GM21367 (cell line): ENCODE measurements around the gene TRIM26.
"Not testable (repeated sequence)": the region's sequence is repeated elsewhere in the genome, so short reads cannot be mapped to it uniquely, and the experiment has no call there.

Experiments used
- ATAC-seq: cut with Tn5 transposase; IDR thresholded peaks from one replicate; pipeline ENCODE4 v1.9.1; 2021; ENCODE audit not compliant: unreplicated experiment

Gene TRIM26, protein sequence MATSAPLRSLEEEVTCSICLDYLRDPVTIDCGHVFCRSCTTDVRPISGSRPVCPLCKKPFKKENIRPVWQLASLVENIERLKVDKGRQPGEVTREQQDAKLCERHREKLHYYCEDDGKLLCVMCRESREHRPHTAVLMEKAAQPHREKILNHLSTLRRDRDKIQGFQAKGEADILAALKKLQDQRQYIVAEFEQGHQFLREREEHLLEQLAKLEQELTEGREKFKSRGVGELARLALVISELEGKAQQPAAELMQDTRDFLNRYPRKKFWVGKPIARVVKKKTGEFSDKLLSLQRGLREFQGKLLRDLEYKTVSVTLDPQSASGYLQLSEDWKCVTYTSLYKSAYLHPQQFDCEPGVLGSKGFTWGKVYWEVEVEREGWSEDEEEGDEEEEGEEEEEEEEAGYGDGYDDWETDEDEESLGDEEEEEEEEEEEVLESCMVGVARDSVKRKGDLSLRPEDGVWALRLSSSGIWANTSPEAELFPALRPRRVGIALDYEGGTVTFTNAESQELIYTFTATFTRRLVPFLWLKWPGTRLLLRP

GRCh38 chr6:30212865-30213666 lies at the start of gene TRIM26:
TSS of gene TRIM26 (minus strand) at chr6:30213406. CDS start at chr6:30199103, 14,303 bp downstream.
- peak; percentile 68 for ATAC-seq

- ATAC-seq = no peak
Observed at GRCh38 chr6:30260036-30260504, 46.9 kb upstream of the TRIM26 start.

GRCh38 chr6:30259140-30260035 lies 46.2 kb upstream of the TRIM26 start:
- peak; percentile 67 for ATAC-seq

- no peak for ATAC-seq
Observed at GRCh38 chr6:30258204-30258603, 45.0 kb upstream of the TRIM26 start.

- ATAC-seq = not testable (repeated sequence)
Observed at GRCh38 chr6:30252417-30252816, 39.2 kb upstream of the TRIM26 start.

GRCh38 chr6:30244560-30244959 lies 31.4 kb upstream of the TRIM26 start:
- ATAC-seq = no peak

DNA sequence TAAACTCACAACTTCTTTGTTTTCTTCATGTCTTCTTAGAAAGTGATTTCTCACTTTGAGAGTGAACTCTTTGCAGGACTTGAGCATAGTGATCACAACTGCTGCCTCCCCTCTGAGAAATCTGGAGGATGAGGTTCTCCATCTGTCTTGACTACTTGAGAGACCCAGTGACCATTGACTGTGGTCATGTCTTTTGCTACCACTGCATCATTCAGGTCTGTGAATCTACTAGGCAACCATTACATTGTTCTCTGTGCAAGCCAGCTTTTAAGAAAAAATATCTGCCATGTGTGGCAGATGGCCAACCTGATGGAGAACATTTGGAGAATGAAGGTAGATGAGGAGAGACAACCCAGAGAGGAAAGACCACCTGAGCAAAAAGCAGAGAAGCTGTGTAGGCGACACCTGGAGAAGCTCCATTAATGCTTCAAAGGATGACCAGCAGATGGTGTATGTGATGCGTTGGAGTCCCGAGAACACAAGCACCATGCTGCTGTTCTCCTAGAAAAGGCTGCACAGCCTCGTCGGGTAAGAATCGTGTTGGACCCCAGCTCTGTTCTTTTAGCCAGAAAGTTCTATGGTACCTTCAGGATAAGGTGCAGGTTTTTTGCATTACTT lies 25.1 kb upstream of the TRIM26 start:
- no peak for ATAC-seq

DNA sequence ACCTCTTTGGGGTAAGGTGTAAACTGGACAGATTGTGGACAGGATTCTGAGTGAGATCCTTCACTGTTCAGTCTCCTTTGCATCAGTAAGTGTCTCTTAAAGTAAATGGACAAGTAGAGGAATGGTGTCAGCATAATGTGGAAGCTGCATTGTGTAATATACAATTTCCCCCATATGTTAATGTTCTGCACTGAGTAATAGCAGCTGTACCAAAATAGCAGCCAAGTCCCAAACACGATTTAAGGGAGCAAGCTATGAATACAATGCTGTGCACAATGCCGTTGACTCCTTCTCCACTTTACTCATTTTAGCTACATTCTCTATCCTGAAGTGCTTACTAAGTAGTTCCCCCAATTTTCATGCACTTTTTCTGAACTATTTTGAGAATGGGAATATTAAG lies 21.1 kb upstream of the TRIM26 start:
- ATAC-seq = no peak

DNA sequence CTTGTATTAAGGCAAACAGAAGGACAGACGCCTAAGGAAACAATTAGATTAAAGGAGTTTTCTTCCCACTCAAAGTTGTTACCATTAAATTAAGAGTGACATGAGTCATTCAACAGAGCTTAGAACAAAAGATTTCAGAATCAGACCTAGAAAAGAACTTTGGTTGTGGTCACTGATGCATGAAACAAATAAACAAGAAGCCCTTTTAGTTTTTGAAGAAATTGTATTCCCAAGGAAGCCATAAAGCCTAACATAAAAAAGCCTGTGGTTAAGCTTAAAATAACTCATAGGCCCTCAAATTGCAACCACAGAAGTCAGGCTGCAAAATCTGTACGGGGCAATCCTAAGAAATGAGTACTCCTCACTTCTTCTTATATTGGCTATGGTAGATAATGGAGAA lies 17.9 kb upstream of the TRIM26 start:
- ATAC-seq = no peak

DNA sequence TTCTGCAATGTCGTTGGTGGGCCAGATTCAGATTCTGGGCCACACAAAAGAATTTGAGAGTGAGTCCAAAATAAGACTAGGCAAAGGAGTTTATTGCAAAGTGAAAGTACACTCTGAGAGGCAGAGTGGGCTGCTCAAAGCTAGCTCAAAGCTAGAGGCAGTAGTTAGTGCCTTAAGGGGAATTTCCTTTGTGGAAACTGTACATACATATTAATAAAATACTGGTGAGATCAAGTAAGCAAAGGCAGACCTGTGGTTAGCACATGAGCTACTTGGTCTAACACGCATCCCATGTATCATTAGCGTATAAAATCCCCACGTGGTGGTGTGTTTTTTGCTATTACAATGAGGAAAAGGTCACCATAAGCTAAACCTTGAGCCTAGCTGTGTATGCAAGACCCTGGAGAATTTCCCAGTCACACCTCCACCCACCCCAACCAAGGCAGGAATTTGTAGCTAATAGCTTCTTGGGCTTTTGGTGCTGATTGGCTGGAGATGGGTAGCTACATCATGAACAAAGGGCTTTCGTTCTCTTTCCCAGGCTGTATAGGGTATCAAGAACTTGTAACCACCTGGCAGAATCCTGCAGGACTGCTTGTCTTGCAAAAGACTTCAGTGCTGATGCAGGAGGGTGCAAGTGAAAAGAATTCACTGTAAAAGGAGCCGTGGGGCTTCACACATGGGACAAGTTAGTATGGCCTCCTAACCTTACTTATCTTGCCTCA lies 14.7 kb upstream of the TRIM26 start:
- no peak for ATAC-seq

- ATAC-seq = no peak
Observed at GRCh38 chr6:30227242-30227722, 14.1 kb upstream of the TRIM26 start.

DNA sequence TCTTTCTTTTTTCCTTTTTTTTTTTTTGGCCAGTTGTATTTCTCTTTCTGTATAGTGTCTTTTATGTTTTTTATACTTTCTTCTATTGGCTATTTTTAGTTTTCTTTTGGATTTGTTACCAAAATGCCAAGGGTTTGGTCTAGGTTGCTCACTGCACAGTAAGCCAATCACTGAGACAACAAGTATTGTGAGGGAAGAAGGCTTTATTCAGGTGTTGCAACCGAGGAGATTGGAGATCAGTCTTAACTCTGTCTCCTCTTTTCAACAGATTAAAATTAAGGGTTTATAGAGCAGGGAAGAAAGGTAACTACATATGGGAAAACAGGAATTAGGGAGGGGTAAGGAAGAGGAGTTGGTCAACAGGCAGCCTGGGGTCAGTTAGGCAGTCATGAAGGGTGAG lies 10.1 kb upstream of the TRIM26 start:
- ATAC-seq = no peak

DNA sequence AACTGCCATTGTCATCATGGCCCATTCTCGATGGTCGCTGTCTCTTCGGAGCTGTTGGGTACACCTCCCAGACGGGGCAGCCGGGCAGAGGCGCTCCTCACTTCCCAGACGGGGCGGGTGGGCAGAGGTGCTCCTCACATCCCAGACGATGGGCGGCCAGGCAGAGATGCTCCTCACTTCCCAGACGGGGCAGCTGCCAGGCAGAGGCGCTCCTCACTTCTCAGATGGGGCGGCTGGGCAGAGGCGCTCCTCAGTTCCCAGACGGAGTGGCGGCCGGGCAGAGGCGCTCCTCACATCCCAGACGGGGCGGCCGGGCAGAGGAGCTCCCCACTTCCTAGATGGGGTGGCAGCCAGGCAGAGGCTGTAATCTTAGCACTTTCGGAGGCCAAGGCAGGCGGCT lies 8.8 kb upstream of the TRIM26 start:
- ATAC-seq = not testable (repeated sequence)

- ATAC-seq = not testable (repeated sequence)
Observed at GRCh38 chr6:30221395-30221794, 8.2 kb upstream of the TRIM26 start.

DNA sequence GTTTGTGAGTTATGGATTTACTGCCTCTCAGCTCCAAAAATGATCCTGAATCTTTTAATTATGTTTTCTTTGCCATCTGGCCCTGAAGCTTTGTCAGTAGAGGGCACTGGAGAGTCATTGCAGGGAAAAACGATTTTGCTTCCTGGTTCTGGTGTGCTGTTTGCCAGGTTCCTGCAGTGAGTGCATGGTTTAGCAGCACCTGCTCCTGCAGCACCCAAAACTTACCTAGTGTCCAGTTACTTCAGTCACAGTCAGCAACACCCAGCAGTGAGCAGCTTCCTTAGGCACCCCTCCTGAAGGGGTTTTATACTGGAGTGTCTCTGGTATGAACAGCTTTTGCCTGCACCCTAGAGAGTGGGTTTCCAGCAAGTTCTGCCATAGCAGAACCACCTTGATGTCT lies 6.0 kb upstream of the TRIM26 start:
- ATAC-seq = no peak

- ATAC-seq = no peak
Observed at GRCh38 chr6:30216096-30216495, 2.9 kb upstream of the TRIM26 start.

DNA sequence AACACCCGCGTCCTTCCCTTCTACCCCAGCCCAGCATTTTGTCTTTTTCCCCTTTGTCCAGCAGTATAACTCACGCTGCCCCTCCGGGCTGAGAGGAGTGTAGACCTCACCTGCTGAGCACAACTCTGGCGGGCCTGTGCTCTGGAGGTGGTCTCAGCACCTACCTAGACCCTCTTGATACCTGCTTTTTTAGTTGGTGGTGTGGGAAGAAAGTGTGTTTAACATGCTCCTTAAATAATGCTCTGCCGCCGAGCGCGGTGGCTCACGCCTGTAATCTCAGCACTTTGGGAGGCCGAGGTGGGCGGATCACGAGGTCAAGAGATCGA lies 1.4 kb upstream of the TRIM26 start:
- no peak for ATAC-seq

DNA sequence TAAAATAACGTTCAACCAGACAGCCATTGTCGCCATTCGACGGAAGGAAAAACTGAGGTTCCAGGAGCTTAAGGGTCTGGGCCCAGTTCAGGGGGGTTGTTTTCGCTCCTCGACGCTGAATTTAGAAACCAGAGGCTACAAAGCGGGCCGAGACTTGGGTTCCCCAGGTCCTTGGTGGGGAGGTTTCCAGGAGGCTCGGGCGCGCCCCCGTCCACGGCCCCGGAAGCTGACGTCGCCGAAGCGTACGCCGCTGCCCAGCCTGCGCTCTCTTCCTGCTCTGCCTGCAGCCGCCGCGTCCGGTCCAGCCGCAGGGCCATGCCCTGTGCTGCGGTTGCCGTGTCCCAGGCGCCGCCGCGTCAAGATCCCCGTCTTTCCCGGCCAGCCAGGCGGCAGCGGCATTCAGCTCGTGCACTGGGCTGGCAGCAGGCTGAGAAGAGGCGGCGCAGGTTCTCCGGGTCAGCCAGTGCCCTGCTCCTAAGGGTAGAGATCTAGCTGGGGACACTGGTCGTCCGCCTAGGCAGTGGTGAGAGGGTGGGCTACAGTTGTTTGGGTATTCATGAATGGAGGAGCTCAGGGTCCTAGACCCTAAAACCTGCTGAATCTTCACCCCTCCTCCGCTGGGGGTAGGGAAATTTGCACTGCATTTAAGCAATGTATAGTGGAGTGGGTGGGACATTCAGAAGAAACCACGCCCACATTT lies 901 bp upstream of the TRIM26 start:
- ATAC-seq = peak; percentile 51

DNA sequence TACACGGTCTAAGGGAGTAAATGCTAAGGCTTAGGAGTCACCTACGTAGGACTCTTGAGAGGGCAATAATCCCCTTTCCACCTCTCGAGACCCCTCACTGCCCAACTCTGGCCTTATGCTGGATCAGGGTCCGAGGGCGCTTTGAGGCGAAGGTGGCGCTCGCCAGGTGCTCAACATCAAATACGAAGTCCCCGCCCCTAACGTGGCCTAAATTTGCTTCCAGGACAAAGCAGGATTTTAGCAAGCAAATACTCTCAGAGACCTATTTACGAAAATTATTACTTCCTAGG lies 406 bp upstream of the TRIM26 start:
- ATAC-seq = no peak
